Stimulated activated CD8-positive, alpha-beta memory T cell treated with anti-CD3 and anti-CD28 coated beads, Interleukin-12 subunit alpha, Interleukin-12 subunit beta, amount 100 ng/mL, for 4 hours (primary cell): ENCODE measurements around the gene HMGN1.
A peak's percentile ranks its signal among the peaks of the same experiment; 100 is the strongest.

Source experiments
- DNase-seq: peaks from one replicate; pipeline ENCODE4 v3.0.0-alpha.2; 2020; ENCODE audit warnings: low read depth

Gene HMGN1

DNA sequence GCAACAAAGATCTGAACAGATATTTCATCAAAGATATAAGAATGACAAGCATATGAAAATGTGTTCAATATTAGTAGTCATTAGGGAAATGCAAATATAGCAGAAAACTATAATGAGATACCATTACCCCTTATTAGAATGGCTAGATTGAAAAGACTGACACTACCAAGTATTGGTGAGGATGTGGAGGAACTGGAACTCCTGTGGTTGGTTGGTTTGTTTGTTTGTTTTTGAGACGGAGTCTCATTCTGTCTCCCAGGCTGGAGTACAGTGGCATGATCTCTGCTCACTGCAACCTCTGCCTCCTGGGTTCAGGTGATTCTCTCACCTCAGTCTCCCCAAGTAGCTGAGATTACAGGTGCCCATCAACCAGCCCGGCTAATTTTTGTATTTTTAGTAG lies 18.9 kb upstream of the HMGN1 start:
- no peak for DNase-seq

DNA sequence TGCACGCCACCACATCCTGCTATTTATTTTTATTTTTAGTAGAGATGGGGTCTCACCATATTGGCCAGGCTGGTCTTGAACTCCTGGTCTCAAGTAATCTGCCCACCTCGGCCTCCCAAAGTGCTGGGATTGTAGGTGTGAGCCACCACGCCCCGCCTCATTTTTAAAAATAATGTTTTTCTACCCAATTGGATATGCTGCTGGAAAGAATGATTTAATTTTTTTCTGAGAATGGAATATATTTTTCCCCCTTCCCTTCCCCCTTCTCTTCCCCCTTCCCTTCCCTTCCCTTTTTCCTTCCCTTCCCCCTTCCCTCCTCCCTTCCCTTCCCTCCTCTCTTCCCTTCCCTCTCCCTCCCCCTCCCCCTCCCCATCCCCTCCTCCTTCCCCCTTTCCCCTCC lies 17.7 kb upstream of the HMGN1 start:
- no peak for DNase-seq

DNA sequence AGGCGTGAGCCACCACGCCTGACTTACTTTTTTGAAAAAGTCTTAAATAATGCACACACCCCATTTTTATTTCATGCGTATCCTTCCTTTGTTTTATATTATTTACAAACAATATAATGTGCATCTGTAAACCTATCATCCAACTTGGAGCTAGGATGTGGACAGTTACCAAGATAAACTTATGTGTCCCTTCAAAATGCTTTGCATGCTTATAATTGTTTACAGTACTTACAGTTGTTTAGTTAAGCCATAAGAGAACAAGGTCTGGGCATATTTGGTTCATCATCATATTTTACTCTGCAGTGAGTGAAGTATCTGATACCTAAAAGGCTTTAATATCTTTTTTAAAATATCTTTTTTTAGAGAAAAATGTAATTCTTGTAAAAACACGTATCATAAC lies 16.1 kb upstream of the HMGN1 start:
- DNase-seq = no peak

DNA sequence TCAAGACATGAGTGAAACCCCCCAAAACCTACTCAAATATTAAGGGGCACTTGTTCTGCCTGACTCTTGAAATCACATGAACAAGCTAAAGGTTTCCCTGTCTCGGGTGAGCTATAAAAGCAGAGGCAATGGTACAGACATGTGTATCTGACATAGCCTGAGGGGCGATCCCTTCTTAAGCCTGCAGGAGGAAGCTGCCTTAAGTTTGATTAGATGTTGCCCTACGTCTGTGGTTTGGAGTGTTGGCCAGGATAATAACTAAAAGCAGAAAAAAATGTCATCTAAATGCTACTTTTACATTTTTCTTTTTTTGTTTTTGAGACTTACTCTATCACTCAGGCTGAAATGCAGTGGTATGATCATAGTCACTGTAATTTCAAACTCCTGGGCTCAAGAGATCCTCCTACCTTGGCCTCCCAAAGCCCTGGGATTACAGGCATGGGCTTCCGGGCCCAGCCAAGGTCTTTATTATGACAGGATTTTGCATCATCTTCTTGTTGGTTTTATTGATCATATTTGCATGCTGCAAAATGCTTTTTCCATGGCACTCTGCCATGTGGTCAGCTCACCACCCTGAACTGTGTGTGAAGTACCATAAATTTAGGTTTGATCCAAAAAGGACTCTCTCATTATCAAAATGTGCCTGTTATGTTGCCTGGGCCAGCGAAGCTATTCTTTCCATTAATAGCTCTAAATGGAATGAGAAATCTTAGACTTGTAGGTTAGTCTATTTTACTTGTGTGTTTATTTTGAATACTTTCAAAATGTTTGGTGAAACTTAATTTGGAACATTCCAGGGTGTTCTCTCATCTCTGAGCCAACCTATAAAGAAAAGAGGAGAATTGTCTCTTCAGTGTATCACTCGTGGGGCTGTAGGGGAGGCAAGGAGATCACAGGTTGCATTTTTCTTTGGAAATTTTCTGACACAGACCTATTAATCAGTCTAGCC lies 15.0 kb upstream of the HMGN1 start:
- no peak for DNase-seq

DNA sequence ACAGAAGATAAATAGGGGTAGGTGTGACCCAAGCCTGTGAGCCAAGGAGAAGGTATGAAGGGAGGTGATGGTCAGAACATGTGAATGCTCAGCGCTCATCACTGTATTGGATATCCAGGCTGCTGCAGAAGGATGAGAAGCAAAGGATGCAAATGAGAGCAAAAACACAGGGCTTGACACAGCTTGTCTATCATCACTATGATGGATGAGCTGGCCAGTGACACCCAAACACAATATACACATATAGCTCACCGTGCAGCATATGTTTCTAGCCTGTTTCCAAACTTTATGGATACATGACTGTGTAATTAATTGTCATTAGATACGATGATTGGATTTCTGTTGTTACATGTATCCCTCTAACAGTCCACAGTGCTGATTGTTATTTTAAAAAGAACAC lies 13.8 kb upstream of the HMGN1 start:
- DNase-seq = no peak

DNA sequence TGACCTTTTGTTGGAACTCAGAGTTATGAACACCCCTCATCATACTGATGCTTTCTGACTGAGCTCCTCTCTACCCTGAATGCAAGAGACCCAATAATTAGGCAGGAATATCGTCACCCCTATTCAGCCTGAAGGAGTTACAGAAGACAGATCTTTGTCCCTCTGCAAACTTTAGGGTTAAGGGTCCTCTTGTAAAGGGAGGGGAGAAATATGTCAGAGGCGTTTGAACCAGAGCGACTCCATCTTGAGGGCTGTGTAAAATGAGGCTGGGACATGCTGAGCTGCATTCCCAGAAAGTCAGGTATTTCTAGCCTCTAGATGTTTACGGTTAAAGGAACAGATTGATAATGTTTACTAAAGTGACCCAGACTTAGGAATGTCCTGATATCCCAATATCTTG lies 10.5 kb upstream of the HMGN1 start:
- DNase-seq = no peak

DNA sequence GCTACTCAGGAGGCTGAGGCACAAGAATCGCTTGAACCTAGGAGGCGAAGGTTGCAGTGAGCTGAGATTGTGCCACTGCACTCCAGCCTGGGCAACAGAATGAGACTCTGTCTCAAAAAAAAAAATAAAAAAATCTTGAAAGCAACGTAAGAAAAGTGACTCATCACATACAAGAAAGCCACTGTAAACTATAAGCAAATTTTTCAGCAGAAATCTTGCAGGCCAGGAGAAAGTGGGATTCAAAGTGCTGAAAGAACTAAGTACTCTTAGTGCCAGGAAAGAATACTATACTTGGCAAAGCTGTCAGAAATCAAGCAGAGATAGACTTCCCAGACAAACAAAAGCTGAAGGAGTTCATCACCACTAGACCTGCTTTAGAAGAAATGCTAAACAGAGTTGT lies 4.4 kb upstream of the HMGN1 start:
- DNase-seq = no peak

DNA sequence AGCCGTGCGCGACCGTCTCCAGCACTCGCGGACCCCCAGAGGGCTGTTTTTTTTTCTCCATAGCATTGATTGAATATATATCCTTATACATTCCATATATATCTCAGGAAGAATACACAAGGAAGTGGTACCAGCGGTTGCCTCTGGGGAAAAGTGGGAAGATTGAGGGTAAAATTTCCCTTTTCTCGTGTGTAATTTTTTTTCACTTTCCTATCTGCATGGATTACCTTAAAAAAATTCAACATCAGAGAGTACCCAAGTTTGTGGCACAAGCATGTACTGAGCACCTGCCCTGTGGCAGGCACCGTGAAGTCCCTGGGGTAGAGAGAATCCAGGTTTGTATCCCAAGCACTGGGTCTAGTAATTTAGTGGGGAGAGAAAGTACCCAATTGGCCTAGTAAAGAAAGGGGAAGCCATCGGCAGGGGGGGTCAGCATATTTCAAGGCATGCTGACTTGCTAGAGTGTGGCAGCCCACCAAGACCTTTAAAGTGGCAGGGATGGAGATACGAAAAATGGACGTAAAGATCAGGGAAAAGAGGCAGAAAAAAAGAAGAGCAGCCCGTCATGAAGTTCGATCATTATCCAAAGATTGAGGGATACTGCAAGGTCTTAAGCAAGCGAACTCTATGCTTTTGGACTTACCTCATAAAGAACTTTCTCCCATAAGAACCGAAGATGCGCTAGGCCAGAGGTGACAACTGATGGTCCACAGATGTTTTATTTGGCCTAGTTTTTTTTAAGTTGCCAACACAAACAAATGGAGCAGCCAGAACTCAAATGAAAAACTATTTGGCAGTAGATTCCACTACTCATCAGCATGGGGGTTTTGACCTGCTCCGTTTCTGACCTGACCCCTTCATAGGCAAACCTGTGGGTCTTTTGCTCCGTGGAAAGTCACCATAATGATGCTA lies 1.5 kb upstream of the HMGN1 start:
- no peak for DNase-seq

DNA sequence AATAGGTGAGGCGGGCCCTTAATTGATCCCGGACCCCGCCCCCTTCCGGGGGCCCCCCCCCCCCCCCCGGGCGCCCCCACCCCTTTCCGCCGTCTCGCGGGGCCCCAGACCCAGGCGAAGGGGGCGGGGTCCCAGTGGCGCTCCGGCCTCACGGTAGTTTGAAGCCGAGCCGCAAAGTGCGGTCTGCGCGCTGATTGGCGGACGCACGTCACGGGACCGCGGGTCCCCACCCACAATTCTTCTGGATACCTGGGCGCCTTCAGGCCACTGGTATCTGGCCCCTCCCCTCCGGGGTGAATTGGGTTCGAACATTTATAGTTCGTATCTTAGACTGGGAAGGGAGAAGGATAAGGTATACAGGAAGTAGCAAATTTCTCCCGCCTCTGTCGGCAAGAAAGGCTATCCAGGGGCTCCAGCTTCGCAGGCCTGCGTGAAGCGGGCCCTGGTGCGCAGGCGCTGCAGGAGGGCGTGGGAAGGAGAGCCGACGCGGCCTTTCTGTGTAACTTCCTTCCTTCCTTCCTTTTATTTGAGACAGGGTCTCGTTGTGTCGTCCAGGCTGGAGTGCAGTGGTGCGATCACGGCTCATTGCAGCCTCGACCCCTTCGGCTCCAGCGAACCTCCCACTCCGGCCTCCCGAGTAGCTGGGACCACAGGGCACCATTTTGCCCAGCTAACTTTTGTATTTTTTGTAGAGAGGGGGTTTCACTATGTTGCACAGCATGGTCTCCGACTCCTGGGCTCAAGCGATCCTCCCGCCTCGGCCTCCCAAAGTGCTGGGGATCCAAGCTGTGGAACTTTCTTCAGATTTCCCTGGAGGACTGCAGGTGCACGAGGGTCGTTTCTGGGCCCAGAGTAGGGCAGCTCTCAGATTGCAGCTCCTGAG lies 564 bp upstream of the HMGN1 start:
- peak; percentile 96 for DNase-seq

DNA sequence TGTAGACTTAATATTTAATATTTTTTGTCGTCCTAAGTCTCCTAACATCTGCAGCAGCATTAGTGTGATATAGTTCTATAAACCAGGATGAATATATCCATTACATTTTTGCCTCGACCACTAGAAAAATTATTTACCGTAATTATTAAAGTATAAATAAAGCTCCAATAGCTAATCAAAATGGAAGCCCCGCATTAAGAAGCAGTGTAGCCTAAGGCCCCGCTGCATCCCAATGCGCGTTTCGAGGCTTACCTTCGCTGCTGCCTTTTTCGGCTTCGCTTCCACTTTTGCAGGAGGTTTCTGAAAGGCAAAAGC lies 891 bp downstream of the HMGN1 start:
- no peak for DNase-seq

DNA sequence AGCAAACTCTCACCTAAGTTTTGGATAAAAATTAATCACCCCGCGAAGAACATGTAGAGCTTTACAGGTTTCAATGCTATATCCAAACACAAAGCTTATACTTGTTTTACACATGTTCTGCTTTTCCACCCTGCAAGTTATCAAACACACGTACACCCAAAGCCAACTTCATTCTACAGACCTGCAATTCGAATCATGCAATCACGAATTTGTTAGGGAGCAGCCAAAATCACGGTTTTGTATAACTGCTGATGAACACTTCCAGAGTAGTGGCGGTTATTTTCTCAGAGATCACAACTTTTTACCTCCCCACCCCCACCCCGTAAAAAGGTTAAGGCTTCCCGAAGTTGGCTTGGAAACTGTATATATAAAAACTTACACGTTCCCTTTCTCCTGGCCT lies 1.4 kb downstream of the HMGN1 start:
- DNase-seq = no peak

DNA sequence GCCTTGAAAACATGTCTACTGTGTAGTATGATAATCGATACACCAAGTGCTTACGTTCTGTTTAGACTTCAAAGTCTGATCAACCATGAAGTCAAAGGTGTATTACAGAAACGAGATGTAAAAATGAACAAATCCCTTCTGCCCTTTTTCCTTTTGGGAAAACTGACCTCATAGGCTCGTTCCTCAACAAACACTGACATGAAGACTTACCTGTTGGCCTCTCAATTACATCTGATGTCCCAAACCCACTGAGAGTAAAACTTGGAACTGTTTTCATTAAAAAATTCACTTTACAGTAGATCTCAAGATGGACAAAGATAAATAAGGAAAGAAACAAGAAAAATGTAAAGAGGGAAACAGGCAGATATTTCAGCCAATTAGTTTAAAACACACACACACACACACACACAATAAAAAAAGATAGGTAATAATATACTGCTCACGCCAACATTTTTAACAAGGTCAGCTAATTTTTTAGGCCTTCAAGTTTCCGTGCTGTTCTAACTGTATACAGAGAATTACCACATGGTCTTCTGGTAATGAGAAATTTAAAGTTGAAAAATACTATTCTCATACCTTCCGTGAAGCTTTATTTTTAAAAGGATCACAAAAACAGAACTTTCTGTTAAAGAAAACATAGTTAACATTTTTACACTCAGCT lies 2.1 kb downstream of the HMGN1 start:
- no peak for DNase-seq

DNA sequence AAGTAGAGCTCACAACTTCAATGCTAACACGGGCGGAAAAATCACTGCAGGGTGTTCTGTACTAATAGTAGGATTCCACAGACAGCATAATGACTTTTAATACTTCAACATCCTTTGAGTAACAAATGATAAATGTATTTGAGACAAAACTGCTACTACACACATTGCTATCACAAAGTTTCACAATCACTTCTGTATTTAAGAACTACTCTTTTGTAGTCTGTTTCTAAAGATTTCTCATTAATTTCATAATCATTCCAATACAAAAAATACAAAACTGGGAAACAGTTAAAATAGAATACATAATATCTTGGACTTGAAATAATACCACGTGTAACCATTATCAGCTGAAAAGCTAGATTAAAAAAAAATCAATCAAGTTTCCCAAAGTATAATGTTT lies 2.7 kb downstream of the HMGN1 start:
- DNase-seq = no peak

DNA sequence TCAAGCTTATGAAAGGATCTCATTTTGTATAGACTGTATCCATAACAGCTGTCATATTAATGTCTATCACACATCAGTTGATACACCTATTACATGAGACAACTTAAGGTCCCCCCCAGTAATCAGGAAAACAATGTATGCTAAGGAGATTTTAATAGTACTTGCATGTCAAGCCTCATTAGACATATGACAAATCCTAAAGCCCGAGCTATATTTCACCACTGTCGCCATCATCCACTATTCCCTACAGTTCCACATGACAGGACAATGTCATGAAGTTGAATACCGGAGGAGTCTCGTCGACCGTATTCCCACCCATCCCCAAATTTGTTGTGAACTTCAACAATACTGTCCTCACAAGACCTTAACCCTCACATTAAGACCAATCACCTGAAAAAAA lies 3.4 kb downstream of the HMGN1 start:
- no peak for DNase-seq

DNA sequence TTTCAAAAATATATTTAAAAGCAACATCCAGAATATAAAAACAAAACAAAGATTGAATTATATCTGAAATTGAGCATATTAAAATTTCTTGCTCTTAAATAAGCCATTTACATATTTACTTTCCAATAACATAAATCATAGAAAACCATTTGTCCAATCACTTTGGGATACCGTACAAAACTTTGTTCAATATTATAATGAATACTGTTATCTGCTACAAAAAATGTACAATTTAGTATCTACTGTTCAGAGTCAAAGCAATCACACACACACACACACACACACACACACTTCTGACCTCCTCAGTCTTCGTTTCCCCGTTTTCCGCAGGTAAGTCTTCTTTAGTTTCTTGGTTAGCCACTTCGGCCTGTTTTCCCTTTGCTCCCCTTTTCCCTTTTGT lies 4.0 kb downstream of the HMGN1 start:
- no peak for DNase-seq

DNA sequence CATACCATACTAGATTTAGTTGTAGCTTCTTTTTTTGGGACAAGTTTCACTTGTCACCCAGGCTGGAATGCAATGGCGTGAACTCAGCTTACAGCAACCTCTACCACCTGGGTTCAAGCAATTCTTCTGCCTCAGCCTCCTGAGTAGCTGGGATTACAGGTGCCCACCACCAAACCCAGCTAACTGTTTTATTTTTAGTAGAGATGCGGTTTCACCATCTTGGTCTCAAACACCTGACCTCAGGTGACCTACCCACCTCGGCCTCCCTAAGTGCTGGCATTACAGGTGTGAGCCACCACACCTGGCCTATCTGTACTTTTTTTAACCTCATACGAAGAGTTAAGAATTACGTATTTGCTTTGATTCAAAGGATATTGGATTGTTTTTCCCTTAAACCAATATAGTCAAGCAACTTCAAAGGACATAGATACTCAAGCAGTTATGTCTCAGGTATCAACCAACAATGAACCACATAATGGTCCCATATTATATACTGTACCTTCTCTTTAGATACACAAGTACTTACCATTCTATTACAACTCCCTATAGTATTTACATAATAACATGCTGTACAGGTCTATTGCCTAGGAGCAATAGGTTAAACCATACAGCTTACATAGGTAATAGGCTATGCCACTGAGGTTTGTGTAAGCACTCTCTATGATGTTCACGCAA lies 7.5 kb downstream of the HMGN1 start:
- no peak for DNase-seq

DNA sequence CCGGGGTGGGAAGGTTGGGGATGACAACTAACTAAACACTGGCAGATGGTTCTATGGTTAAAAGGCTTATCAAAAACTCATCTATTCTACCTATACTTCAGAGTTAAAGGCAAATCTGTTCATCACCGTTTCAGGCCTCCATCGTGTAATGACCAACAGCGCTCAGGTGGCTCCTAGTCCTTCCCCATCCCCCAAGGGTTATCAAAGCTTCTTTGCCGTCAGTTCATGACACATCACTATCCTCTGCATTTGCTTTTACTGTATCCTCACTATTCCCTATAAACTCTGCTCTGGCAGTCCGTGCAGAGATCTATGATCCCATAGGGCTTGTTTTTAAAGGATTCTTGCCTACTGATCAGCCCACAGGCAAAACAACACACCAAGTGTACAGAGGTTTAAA lies 8.2 kb downstream of the HMGN1 start:
- no peak for DNase-seq

DNA sequence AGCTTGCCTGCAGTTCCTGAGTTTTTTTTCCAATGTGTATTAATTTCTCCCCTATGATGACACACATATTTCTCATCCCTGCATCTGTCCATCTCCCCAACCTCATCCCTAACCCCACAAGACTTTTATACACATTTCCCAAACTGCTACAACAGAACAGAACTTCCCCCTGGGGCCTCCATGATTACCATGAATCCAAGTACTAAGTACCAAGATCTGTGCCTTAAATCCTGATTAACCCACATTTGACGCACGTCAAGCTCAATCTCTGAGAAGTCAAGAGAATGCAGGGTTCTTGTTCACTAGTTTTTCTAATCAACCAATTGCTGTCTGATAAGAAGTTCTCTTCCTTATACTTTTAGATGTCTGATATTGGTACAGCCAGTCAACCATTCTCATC lies 9.7 kb downstream of the HMGN1 start:
- DNase-seq = no peak

DNA sequence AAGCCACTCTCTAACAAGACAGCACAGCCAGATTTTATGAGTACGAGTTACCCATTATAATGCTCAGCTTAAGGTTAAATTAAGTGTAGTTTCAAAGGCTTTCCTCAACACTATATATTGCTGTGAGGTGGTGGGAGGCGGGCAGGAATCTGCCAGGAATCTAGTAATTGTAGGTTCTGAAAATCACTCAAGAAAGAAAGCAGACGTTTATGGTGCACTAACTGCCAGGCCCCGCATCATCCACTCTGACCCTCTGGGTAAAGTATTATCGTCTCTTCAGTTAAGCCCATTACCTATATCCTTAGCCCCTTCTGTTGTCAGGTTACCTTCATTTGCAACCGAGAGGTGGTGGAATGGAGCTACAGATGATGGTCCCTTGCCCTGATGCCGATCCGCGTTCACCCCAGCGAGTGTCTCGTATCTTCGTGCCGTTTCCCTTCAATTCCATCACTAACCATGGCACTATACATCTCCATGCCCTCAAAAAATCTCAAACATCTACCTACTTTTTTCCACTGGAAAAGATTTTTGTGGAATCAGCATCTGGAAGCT lies 12.4 kb downstream of the HMGN1 start:
- no peak for DNase-seq

DNA sequence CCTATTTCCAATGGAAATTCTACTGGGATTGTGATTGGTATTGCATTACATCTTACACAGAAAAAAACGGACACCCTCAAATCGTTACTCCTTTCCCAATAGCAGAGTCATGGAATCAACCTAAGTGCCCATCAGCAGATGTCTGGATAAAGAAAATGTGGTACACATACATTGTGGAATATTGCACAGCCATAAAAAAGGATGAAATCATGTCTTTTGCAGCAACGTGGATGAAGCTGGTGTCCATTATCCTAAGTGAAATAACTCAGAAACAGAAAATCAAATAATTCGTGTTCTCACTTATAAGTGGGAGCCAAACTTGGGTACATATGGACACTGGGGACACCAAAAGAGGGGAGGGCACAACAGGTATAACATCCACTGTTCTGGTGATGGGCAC lies 14.3 kb downstream of the HMGN1 start:
- no peak for DNase-seq

DNA sequence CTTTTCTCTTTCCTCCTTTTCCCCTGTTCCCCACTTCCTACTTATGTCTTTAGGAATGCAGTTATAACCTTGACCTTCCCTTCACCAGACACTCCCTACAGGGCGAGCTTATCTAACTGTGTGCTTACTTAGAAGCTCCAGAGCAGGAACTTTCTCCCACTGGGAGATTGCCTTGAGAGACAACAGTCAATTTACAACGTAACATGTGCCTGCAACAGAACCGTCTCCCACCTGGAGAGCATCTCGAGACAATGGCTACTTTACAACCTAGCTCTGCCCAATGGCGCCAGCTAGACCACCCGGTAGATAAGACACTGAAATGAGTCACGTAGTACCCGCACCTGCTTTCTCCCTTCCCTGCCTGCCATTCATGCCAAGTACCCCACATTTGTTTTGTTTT lies 16.7 kb downstream of the HMGN1 start:
- no peak for DNase-seq
